Progenitor cell of endocrine pancreas (in vitro differentiated cells): ENCODE data around the gene LDB3. TPM values are rescaled to one million over a fixed set of nuclear protein-coding genes. Genes with fewer than 3 reads are reported as not detected.

Experiments
- DNase-seq: peaks from one replicate; pipeline ENCODE4 v3.0.0; 2021; ENCODE audit warnings: low spot score; ENCODE audit not compliant: unreplicated experiment
- H3K27ac Mint-ChIP-seq: 2 replicates; pipeline ENCODE4 v1.8.0; 2021; ENCODE audit warnings: mild to moderate bottlenecking, moderate library complexity, mixed read lengths
- H3K27me3 Mint-ChIP-seq: 2 replicates; pipeline ENCODE4 v1.8.0; 2021; ENCODE audit warnings: mixed read lengths
- H3K36me3 Mint-ChIP-seq: 2 replicates; pipeline ENCODE4 v1.8.0; 2022; ENCODE audit warnings: mixed read lengths; ENCODE audit not compliant: insufficient read depth
- H3K4me1 Mint-ChIP-seq: 2 replicates; pipeline ENCODE4 v1.8.0; 2021; ENCODE audit warnings: low read depth, mixed read lengths
- H3K4me3 Mint-ChIP-seq: 2 replicates; pipeline ENCODE4 v1.8.0; 2021; ENCODE audit warnings: low read depth, mild to moderate bottlenecking, moderate library complexity, mixed read lengths
- H3K9me3 Mint-ChIP-seq: 2 replicates; pipeline ENCODE4 v1.8.0; 2021; ENCODE audit warnings: low read depth, mixed read lengths
- CTCF ChIP-seq: fragments of 200-600 bp; sonication (generic); IDR thresholded peaks from one replicate; pipeline ENCODE4 v1.5.0; 2021; ENCODE audit warnings: antibody characterized with exemption, mild to moderate bottlenecking; ENCODE audit not compliant: unreplicated experiment
- total RNA-seq: library from RNA; stranded (reverse); gene quantifications from 2 replicates; pipeline ENCODE4 v1.2.1, GENCODE V29; 2021

LDB3 gene
- total RNA-seq, 1 donor from 2014 or later = 0.26 TPM

- H3K36me3 Mint-ChIP-seq = no peaks in the 10 kb centered on the region
- no peak overlapping the region for H3K27ac Mint-ChIP-seq
- H3K9me3 Mint-ChIP-seq = no peaks in the 10 kb centered on the region
- no peak overlapping the region for H3K4me3 Mint-ChIP-seq
- peaks cover 7% of the 10 kb centered on the region for H3K27me3 Mint-ChIP-seq
- no peak for TF ChIP-seq CTCF
- peaks cover 14% of the 10 kb centered on the region for H3K4me1 Mint-ChIP-seq
- no peak for DNase-seq
Observed at GRCh38 chr10:86648704-86649427, 19.4 kb upstream of the LDB3 start.

DNA sequence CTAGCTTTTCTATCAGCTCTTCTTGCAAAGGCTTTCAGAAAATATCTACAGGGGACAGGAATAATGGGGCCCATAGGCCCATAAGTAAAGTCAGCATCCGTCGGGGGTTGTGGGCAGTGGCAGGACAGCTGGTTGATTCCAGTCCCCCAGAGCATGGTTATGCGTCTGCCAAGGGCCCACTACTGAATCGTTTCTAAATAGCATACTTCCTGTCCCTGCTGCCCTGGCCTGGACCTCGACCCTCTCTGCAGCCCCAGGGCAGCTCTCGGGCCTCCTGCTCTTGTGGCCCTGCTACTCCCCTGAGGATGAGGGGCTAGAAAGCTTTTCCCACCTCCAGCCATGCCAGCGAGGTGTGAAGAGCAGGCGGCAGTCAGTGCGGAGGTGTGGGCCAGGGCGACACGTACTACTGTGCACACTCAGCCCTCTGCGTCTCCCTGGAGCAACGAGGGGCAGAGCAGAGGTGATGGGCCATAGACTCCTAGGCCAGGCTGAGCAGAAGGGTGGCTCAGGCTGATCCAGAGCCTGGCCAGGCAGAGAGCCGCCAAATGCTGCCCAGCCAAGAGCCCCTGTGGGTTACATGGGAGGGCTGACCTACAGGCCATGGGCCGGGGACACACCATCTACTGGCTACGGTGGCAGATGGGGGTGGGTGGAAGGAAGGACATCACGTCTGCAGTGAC is 18.7 kb upstream of the LDB3 start:
- no peak overlapping the region for H3K4me3 Mint-ChIP-seq
- peaks cover 9% of the 10 kb centered on the region for H3K4me1 Mint-ChIP-seq
- H3K36me3 Mint-ChIP-seq = no peaks in the 10 kb centered on the region
- H3K27me3 Mint-ChIP-seq = peaks cover 7% of the 10 kb centered on the region
- H3K27ac Mint-ChIP-seq = no peak overlapping the region
- no peaks in the 10 kb centered on the region for H3K9me3 Mint-ChIP-seq
- no peak for DNase-seq
- no peak for TF ChIP-seq CTCF

DNA sequence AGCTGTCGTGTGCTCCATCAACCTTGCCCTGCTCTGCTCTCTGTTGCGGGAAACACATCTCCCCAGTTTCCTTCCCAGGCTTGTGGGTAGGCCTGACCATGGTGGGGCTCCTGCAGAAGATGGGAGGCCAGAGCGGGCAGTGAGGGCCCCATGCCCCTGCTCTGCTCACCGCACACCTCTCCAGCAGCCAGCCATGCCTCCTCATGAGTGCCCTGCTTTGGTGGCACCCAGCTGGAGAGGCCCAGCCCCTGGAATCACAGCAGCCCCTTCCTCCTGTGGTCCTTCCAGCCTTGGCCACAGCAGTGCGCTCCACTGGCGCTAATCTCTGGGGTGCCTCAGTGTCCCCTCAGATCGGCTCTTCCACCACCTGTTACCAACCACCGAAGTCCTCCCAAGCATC is 18.2 kb upstream of the LDB3 start:
- H3K36me3 Mint-ChIP-seq = no peaks in the 10 kb centered on the region
- DNase-seq = no peak
- peaks cover 7% of the 10 kb centered on the region for H3K4me1 Mint-ChIP-seq

GRCh38 chr10:86651021-86651471 is 17.3 kb upstream of the LDB3 start:
- H3K36me3 Mint-ChIP-seq = no peaks in the 10 kb centered on the region
- no peak overlapping the region for H3K4me3 Mint-ChIP-seq
- H3K27me3 Mint-ChIP-seq = peaks cover 7% of the 10 kb centered on the region
- no peaks in the 10 kb centered on the region for H3K9me3 Mint-ChIP-seq
- no peak for DNase-seq
- H3K27ac Mint-ChIP-seq = no peak overlapping the region
- peaks cover 7% of the 10 kb centered on the region for H3K4me1 Mint-ChIP-seq
- no peak for TF ChIP-seq CTCF

More for the DNA sequence above, 18.2 kb upstream of the LDB3 start:
- Mint-ChIP-seq H3K27ac (no peak overlapping the region), H3K27me3 (peaks cover 7% of the 10 kb centered on the region), H3K9me3 (no peaks in the 10 kb centered on the region), H3K4me3 (no peak overlapping the region)
- no peak for TF ChIP-seq CTCF

DNA sequence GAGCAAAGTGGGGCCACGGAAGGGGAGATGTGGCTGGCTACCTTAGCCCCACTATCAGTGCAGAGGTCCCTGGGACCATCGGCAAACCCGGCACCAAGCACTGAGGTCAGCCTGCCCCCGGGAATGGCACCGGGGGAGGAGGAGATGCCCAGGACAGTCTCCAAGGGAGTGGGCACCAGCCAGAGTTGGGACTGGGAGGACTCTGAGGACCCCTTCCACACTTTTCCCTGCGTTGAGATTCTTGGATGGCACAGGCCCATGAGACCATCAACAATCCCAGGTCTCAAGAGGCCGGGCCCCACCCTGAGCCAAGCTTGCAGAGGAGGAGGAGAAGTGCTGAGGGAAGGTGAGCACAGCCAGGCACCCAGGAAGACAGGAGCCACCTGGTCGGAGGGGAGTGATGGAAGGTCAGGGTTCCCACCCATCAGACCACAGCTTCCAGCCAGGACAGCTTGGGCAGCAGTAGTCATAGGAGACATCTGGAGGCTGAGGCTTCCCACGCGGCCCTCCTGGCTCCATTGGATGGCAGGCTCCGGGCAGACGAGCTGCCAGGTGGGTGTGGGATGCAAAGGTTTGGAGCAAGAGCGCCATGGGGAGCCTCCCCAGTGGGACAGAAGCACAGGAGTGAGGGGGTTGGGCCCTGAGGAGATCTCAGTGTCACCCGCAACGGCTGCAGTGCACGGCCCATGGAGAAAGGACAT is 16.5 kb upstream of the LDB3 start:
- no peaks in the 10 kb centered on the region for H3K36me3 Mint-ChIP-seq
- no peak for DNase-seq
- H3K27ac Mint-ChIP-seq = no peak overlapping the region
- H3K27me3 Mint-ChIP-seq = peaks cover 7% of the 10 kb centered on the region
- H3K4me3 Mint-ChIP-seq = no peak overlapping the region
- H3K4me1 Mint-ChIP-seq = peaks cover 6% of the 10 kb centered on the region
- no peak for TF ChIP-seq CTCF
- no peaks in the 10 kb centered on the region for H3K9me3 Mint-ChIP-seq
